ENCODE results near the gene E4F1. TPM values are rescaled to one million over a fixed set of nuclear protein-coding genes. Genes with fewer than 3 reads are reported as not detected.
A peak's percentile ranks its signal among the peaks of the same experiment; 100 is the strongest.
"Not testable (repeated sequence)": the region's sequence is repeated elsewhere in the genome, so short reads cannot be mapped to it uniquely, and the experiment has no call there.

E4F1 gene
- total RNA-seq, 1 donor from 2014 or later, result 18.7 TPM

DNA sequence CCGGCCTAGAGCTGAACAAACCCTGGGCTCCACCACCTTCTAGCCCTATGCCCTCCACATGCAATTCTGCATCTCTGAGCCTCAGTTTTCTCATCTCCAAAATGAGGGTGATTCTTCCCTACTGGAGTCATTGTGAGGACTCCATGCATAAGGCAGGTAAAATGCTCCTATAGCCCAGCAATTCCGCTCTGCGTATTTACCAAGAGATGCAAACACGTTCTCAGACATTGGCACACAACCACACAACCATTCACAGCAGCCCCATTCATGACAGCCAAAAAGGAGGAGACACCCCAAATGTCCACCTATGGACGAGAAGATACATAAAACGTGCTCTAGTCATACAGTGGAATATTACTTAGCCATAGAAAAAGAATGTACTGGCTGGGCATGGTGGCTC lies 23.1 kb upstream of the E4F1 start:
- no peak overlapping the region for H3K27ac Mint-ChIP-seq (ENCODE audit: unreplicated experiment)
- no peaks in the 10 kb centered on the region for H3K9me3 Mint-ChIP-seq (ENCODE audit: low read depth)
- DNase-seq (ENCODE audit: low spot score), result no peak
- TF ChIP-seq, protein P1, sequence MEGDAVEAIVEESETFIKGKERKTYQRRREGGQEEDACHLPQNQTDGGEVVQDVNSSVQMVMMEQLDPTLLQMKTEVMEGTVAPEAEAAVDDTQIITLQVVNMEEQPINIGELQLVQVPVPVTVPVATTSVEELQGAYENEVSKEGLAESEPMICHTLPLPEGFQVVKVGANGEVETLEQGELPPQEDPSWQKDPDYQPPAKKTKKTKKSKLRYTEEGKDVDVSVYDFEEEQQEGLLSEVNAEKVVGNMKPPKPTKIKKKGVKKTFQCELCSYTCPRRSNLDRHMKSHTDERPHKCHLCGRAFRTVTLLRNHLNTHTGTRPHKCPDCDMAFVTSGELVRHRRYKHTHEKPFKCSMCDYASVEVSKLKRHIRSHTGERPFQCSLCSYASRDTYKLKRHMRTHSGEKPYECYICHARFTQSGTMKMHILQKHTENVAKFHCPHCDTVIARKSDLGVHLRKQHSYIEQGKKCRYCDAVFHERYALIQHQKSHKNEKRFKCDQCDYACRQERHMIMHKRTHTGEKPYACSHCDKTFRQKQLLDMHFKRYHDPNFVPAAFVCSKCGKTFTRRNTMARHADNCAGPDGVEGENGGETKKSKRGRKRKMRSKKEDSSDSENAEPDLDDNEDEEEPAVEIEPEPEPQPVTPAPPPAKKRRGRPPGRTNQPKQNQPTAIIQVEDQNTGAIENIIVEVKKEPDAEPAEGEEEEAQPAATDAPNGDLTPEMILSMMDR (IDR thresholded peaks at IDR 0.05), result no peak
- no peaks in the 10 kb centered on the region for H3K36me3 Mint-ChIP-seq (ENCODE audit: low read depth)
- peaks cover 5% of the 10 kb centered on the region for H3K4me1 Mint-ChIP-seq (ENCODE audit: low read depth)
- peaks cover 3% of the 10 kb centered on the region for H3K27me3 Mint-ChIP-seq (ENCODE audit: low read depth)
- H3K4me3 Mint-ChIP-seq (ENCODE audit: unreplicated experiment), result no peak overlapping the region

DNA sequence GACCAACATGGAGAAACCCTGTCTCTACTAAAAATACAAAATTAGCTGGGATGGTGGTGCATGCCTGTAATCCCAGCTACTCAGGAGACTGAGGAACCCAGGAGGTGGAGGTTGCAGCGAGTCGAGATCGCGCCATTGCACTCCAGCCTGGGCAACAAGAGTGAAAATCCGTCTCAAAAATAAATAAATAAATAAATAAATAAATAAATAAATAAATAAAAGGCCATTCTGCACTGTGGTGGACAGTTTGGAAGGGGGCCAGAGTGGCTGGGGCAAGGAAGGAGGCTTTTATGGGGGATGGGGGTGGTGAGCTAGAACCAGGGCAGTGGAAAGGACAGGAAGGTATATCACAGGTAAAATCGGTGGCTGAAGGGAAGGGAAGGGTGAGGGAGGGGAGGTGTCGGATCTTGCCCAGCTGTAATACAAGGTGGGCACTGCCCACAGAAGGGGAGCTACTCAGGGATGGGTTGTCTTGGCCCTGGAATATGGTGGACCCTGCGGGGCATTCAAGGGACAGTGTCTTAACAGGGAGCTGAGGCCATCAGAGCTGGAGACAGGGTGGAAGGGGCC lies 20.2 kb upstream of the E4F1 start:
- not testable (repeated sequence) for H3K4me3 Mint-ChIP-seq (ENCODE audit: unreplicated experiment); H3K27me3 Mint-ChIP-seq (ENCODE audit: low read depth); DNase-seq (ENCODE audit: low spot score); H3K27ac Mint-ChIP-seq (ENCODE audit: unreplicated experiment); H3K36me3 Mint-ChIP-seq (ENCODE audit: low read depth); H3K9me3 Mint-ChIP-seq (ENCODE audit: low read depth)
- H3K4me1 Mint-ChIP-seq (ENCODE audit: low read depth), result peaks cover 20% of the 10 kb centered on the region

DNA sequence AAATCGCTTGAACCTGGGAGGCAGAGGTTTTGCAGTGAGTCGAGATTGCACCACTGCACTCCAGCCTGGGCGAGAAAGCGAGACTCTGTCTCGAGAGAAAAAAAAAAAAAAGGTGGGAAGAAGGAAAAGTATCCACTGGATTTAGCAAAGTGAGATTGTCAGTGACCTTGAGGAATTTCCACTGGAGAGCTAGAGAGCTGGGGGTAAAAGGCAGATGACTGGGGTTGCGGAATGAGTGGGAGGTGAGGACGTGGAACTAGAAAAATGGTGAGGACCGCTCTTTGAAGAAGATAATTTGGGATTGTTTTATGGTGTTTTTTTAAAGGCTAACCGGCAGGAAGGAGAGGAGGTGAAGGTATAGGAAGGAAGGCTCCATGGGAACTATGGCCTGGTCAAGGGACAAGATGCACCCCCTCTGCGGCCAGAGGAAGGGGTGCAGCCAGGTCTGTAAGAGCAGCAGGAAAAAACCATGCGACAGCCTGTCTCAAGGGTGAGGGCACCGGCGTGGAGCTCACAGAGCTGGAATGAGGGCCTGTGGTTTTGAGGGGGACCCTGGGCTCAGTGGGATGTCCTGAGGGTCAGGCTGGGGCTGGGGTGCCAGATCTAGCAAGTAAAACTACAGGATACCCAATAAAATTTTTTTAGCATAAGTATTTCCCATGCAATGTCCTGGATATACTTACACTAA lies 18.8 kb upstream of the E4F1 start:
- Mint-ChIP-seq H3K27me3 (ENCODE audit: low read depth) (no peaks in the 10 kb centered on the region), H3K4me3 (ENCODE audit: unreplicated experiment) (peak overlapping the region; percentile 76), H3K27ac (ENCODE audit: unreplicated experiment) (peak overlapping the region; percentile 41), H3K9me3 (ENCODE audit: low read depth) (no peaks in the 10 kb centered on the region), H3K4me1 (ENCODE audit: low read depth) (peaks cover 20% of the 10 kb centered on the region), H3K36me3 (ENCODE audit: low read depth) (peaks cover 7% of the 10 kb centered on the region)
- DNase-seq (ENCODE audit: low spot score), result no peak
- TF ChIP-seq, protein P1 (IDR thresholded peaks at IDR 0.05), result no peak

DNA sequence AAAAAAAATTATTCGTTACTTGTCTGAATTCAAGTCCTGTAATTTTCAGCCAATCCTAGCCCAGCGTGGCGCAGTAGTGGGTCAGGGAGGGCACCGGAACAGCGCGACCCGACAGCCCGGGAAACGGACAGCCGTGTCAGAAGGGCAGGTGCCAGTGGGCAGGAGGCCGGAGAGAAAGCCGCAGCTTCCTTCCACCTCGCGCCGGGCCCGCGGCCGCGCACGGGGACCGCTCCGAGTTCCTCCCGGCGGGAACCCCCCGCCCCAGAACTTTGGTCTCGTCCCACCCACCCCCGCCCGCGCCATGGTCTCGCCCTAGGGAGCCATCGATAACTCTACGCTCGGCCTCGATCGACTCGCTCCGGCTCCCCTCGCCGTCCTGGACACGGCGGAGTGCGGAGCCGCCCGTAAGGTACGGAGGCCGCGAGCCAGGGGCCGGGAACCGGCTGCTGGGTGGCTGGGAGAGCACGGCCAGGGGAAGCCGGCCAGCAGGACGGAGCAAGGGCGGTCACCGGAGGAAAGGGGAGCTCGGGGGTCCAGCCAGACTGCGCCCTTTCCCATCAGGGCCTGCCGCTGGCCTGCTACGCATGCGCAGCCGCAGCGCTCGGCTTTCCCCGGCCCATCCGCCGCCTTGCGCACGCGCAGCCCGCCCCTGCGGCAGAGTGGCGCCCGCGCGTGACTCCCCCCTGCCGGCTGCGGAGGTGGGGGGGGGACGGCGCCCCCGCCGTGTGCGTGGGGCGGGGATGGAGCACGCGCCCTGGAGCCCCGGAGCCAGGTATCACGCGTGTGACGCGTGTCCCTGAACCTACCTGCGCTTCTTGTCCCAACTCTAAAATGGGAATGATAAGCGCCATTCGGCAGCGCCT lies 18.1 kb upstream of the E4F1 start, which contains the start of gene MLST8:
Gene MLST8, plus strand, starts transcription at position 351 of the 863 bp plus-strand sequence. CDS start 632 bp downstream, outside the sequence.
- Mint-ChIP-seq H3K4me1 (ENCODE audit: low read depth) (peaks cover 20% of the 10 kb centered on the region), H3K27me3 (ENCODE audit: low read depth) (no peaks in the 10 kb centered on the region), H3K27ac (ENCODE audit: unreplicated experiment) (peak within 1 kb of the TSS; percentile 82), H3K4me3 (ENCODE audit: unreplicated experiment) (peak within 1 kb of the TSS; percentile 81), H3K9me3 (ENCODE audit: low read depth) (no peaks in the 10 kb centered on the region), H3K36me3 (ENCODE audit: low read depth) (peaks cover 7% of the 10 kb centered on the region)
- DNase-seq (ENCODE audit: low spot score), result no peak
- TF ChIP-seq, protein P1 (IDR thresholded peaks at IDR 0.05), result peak; percentile 62

DNA sequence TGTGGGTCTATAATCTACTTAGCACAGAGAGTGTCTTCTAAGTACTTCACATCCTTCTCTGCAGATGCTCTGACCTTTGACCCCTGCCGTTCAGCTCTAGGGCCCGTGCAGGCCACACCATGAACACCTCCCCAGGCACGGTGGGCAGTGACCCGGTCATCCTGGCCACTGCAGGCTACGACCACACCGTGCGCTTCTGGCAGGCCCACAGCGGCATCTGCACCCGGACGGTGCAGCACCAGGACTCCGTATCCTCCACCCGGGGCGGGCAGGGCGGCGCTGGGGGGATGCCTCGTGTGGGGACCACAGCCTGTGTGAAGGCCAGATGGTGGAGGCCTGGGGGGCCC lies 17.5 kb upstream of the E4F1 start:
- Mint-ChIP-seq H3K4me3 (ENCODE audit: unreplicated experiment) (peak overlapping the region; percentile 81), H3K9me3 (ENCODE audit: low read depth) (no peaks in the 10 kb centered on the region), H3K4me1 (ENCODE audit: low read depth) (peaks cover 20% of the 10 kb centered on the region), H3K27me3 (ENCODE audit: low read depth) (no peaks in the 10 kb centered on the region), H3K36me3 (ENCODE audit: low read depth) (peaks cover 7% of the 10 kb centered on the region), H3K27ac (ENCODE audit: unreplicated experiment) (peak overlapping the region; percentile 69)
- TF ChIP-seq, protein P1 (IDR thresholded peaks at IDR 0.05), result peak; percentile 21
- DNase-seq (ENCODE audit: low spot score), result no peak

All from chondrocyte (in vitro differentiated cells).